ENCODE measurements around the gene C20orf173.

The C20orf173 gene

GRCh38 chr20:35506179-35506578 lies 23.3 kb downstream of the C20orf173 start:
- Histone ChIP-seq H2AFZ (ENCODE audit: low read depth, low read length, severe bottlenecking) (no peak overlapping the region), H3K27ac (ENCODE audit: low read depth, low read length) (no peak overlapping the region), H3K36me3 (ENCODE audit: low read length) (no peaks in the 10 kb centered on the region), H3K4me3 (ENCODE audit: insufficient read depth, low read length, poor library complexity, severe bottlenecking) (no peak overlapping the region), H3K79me2 (ENCODE audit: insufficient read depth, low read length) (no peaks in the 10 kb centered on the region), H3K9me3 (ENCODE audit: insufficient read depth, low read length) (no peaks in the 10 kb centered on the region), H3K9ac (ENCODE audit: low read length) (no peak overlapping the region), H4K20me1 (ENCODE audit: low read depth, low read length) (no peaks in the 10 kb centered on the region), H3K9me2 (replicated peaks; ENCODE audit: insufficient read depth, low read length) (no peaks in the 10 kb centered on the region), H3K27me3 (ENCODE audit: low read length) (no peaks in the 10 kb centered on the region), H3K4me2 (ENCODE audit: low read depth, low read length, poor library complexity, severe bottlenecking) (no peak overlapping the region), H3F3A (ENCODE audit: insufficient read depth) (0 out of 2 replicates have a peak, but pooled peaks cover 6% of the 10 kb centered on the region)
- TF ChIP-seq EZH2phosphoT487 (conservative IDR thresholded peaks at IDR 0.05; ENCODE audit: low read length): no peak
- no peak for TF ChIP-seq CTCF (IDR thresholded peaks at IDR 0.05; ENCODE audit: insufficient read depth, low read length, poor library complexity, severe bottlenecking)

- no peak overlapping the region for H2AFZ ChIP-seq (ENCODE audit: low read depth, low read length, severe bottlenecking)
- H3K9me2 ChIP-seq (replicated peaks; ENCODE audit: insufficient read depth, low read length): no peaks in the 10 kb centered on the region
- H3K36me3 ChIP-seq (ENCODE audit: low read length): no peaks in the 10 kb centered on the region
- H3K9me3 ChIP-seq (ENCODE audit: insufficient read depth, low read length): no peaks in the 10 kb centered on the region
- no peaks in the 10 kb centered on the region for H3K27me3 ChIP-seq (ENCODE audit: low read length)
- 0 out of 2 replicates have a peak, but pooled peaks cover 6% of the 10 kb centered on the region for H3F3A ChIP-seq (ENCODE audit: insufficient read depth)
- no peaks in the 10 kb centered on the region for H4K20me1 ChIP-seq (ENCODE audit: low read depth, low read length)
- no peak overlapping the region for H3K9ac ChIP-seq (ENCODE audit: low read length)
- no peaks in the 10 kb centered on the region for H3K79me2 ChIP-seq (ENCODE audit: insufficient read depth, low read length)
- TF ChIP-seq EZH2phosphoT487 (conservative IDR thresholded peaks at IDR 0.05; ENCODE audit: low read length): no peak
- TF ChIP-seq CTCF (IDR thresholded peaks at IDR 0.05; ENCODE audit: insufficient read depth, low read length, poor library complexity, severe bottlenecking): no peak
- H3K4me3 ChIP-seq (ENCODE audit: insufficient read depth, low read length, poor library complexity, severe bottlenecking): no peak overlapping the region
- H3K27ac ChIP-seq (ENCODE audit: low read depth, low read length): no peak overlapping the region
- H3K4me2 ChIP-seq (ENCODE audit: low read depth, low read length, poor library complexity, severe bottlenecking): no peak overlapping the region
These were observed 24.7 kb downstream of the C20orf173 start for GRCh38 chr20:35504751-35505150.

- H3K9me3 ChIP-seq (ENCODE audit: insufficient read depth, low read length): no peaks in the 10 kb centered on the region
- TF ChIP-seq EZH2phosphoT487 (conservative IDR thresholded peaks at IDR 0.05; ENCODE audit: low read length) (no peak), CTCF (IDR thresholded peaks at IDR 0.05; ENCODE audit: insufficient read depth, low read length, poor library complexity, severe bottlenecking) (no peak)
- H3K4me3 ChIP-seq (ENCODE audit: insufficient read depth, low read length, poor library complexity, severe bottlenecking): no peak overlapping the region
- H3F3A ChIP-seq (ENCODE audit: insufficient read depth): 0 out of 2 replicates have a peak, but pooled peaks cover 6% of the 10 kb centered on the region
- no peak overlapping the region for H2AFZ ChIP-seq (ENCODE audit: low read depth, low read length, severe bottlenecking)
- H3K9ac ChIP-seq (ENCODE audit: low read length): no peak overlapping the region
- H3K79me2 ChIP-seq (ENCODE audit: insufficient read depth, low read length): no peaks in the 10 kb centered on the region
- no peaks in the 10 kb centered on the region for H3K36me3 ChIP-seq (ENCODE audit: low read length)
- no peaks in the 10 kb centered on the region for H3K27me3 ChIP-seq (ENCODE audit: low read length)
- no peaks in the 10 kb centered on the region for H3K9me2 ChIP-seq (replicated peaks; ENCODE audit: insufficient read depth, low read length)
- no peaks in the 10 kb centered on the region for H4K20me1 ChIP-seq (ENCODE audit: low read depth, low read length)
- no peak overlapping the region for H3K27ac ChIP-seq (ENCODE audit: low read depth, low read length)
- no peak overlapping the region for H3K4me2 ChIP-seq (ENCODE audit: low read depth, low read length, poor library complexity, severe bottlenecking)
These were observed 25.5 kb downstream of the C20orf173 start for GRCh38 chr20:35503841-35504561.

All from SU-DHL-6 (cell line).